Inflammatory macrophage treated with lipopolysaccharide for 1 hour (primary cell): ENCODE measurements around the gene KRTAP2-1.
"Not testable (repeated sequence)": the region's sequence is repeated elsewhere in the genome, so short reads cannot be mapped to it uniquely, and the experiment has no call there.

Experiments used
- DNase-seq, 2 donors: peaks; one replicate each; pipeline ENCODE4 v3.0.0-alpha.2; 2020 to 2022

KRTAP2-1 gene, protein sequence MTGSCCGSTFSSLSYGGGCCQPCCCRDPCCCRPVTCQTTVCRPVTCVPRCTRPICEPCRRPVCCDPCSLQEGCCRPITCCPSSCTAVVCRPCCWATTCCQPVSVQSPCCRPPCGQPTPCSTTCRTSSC

DNA sequence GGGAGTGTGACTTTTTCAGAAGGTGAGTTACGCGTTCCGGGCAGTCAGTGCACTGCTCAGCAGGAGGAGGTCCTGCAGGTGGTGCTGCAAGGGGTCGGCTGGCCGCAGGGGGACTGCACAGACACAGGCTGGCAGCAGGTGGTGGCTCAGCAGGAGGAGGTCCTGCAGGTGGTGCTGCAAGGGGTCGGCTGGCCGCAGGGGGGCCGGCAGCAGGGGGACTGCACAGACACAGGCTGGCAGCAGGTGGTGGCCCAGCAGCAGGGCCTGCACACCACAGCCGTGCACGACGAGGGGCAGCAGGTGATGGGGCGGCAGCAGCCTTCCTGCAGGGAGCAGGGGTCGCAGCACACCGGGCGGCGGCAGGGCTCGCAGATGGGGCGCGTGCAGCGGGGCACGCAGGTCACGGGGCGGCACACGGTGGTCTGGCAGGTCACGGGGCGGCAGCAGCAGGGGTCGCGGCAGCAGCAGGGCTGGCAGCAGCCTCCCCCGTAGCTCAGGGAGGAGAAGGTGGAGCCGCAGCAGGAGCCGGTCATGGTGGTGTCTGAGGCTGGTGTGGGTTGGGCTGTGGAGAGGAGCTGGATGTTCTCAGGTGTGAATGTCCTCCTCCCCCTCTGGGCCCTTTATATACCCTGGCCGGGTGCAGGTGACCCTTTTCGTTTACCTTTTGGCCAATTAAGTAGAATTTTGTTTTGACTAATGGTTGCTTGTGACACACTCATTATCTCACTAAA, at the start of gene KRTAP2-1:
Gene KRTAP2-1, minus strand, starts transcription at position 582 of the 731 bp plus-strand sequence. Its CDS starts 49 bp downstream, at position 533.
- DNase-seq: not testable (repeated sequence)

DNA sequence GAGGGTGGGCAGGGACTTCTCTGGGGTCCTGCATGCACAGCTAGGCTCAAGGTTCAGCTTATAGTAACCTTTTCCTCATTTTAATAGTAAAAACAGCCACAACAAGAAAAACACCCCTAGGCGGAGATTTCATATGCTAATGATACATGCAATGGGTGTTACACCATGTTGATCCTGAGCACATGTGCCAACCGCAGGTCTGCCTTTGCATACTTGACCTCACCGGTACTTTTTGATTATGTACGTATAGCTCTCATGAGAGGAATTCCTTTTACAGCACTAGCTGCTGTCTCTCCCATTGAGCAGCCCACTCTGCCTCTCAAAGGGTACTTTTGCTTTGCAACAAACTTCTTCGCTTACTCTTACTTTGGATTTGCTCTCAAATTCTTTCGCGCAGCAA, 48.9 kb upstream of the KRTAP2-1 start:
- DNase-seq: no peak

DNA sequence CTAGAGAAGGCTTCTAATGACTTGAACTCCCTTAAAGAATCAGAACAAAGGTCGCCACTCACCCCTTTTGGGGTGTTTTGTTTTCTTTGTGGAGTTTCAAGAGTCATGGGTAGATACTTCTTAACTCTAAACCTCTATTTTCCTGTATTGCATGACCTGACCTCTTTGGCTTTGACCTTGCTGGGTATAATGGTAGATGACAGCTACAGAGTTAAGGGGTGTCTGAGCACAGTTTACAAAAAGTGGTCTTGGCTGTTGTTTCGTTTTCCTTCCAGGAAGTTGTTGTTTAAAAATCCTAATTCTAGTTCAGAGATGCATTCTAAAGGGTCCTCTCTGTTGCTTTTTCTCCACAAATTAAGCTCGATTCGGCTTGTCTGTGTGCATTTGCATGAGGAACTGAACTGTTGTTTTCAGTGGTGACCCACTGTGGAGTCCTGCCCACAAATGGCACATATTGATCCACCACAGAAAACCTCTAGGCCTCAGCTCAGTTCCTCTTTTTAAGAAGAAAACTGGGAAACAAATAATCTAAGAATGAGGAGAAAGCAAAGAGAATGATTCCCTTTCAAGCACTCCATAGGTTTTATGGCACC, 41.7 kb upstream of the KRTAP2-1 start:
- not testable (repeated sequence) for DNase-seq

DNA sequence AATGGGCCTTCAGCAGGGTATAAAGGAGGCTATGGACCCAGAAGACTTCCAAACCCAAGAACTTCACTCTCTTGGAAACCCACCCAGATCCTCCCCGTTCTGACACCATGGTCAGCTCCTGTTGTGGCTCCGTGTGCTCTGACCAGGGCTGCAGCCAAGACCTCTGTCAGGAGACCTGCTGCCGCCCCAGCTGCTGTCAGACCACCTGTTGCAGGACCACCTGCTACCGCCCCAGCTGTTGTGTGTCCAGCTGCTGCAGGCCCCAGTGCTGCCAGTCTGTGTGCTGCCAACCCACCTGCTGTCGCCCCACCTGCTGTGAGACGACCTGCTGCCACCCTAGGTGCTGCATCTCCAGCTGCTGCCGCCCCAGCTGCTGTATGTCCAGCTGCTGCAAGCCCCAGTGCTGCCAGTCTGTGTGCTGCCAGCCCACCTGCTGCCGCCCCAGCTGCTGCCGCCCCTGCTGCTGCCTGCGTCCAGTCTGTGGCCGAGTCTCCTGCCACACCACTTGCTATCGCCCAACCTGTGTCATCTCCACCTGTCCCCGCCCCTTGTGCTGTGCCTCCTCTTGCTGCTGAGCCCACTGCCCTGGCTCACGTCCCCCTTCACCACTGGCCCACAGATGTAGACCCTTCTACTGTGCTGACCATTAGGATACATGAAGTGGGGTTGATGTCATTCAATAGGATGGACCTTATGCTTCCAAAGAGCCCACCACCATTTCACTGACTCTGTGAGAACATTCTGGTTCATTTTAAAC, 37.2 kb upstream of the KRTAP2-1 start, which contains the start of gene KRTAP4-7:
Gene KRTAP4-7, plus strand, starts transcription at position 51 of the 757 bp plus-strand sequence. Its CDS starts 57 bp downstream, at position 108.
- not testable (repeated sequence) for DNase-seq

DNA sequence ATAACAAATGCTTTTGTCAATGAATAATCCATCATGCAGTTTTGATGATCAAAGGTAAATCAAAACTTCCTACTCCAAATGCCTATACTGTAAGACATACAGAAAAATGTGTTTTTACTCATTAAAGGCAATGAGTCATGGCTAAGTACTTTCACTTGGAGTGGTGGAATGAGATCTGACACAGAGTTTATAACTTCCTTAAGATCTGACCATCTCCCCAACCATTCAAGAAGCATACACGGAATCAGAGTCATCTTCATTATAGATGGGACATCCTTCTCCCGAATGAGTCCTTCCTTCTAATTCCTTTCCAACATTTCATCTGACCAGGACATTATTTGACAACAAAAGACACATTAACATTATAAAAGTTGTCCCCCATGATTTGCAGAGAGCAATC, 36.3 kb upstream of the KRTAP2-1 start:
- DNase-seq: not testable (repeated sequence)

DNA sequence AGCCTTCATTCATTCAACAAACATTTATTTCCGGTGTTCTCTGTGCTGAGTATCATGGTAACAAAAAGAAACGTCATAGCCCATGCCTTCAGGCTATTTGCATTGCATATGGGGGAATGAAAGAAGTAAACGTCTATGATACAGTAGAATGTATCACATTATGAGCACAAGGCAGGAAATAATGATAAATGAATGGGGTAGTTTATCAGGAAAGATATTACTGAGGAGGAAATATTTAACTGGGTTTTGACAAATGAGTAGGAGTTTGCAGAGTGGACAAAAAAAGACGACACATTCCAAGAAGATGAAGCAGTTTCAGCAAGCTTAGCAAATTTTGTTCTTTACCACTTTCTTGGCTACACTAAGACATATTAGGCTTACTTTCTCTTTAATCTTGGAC, 35.5 kb upstream of the KRTAP2-1 start:
- no peak for DNase-seq

DNA sequence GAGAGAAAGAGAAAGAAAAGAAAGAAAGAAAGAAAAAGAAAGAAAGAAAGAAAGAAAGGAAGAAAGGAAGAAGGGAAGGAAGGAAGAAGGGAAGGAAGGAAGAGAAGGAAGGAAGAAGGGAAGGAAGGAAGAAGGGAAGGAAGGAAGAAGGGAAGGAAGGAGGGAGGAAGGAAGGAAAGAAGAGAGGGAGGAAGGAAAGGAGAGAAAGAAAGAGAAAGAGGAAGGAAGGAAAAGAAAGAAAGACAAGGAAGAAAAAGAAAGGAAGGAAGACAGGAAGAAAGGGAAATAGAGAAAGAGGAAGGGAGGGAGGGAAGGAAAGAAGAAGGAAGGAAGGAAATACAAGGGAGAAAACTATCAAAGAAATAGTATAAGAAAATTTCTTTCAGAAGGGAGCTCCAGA, 29.7 kb upstream of the KRTAP2-1 start:
- DNase-seq: no peak

DNA sequence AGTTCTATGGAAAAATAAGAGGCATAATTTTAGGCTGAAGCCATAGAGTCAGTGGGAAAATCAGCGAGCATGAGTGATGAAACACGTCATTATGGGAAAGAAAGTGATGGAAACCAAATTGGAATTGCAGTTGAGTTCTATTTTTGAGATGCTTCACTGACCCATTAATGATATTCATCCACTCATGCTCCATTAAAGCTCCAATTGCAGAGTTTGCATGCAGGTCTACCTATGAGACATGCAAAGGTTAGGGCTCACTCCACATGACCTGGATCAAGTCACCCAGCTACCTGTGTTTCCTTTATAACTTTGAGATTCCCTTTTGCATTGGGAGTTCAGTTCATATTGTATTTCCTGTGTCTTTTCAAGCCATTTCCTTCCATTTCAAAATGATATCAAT, 26.6 kb upstream of the KRTAP2-1 start:
- no peak for DNase-seq

DNA sequence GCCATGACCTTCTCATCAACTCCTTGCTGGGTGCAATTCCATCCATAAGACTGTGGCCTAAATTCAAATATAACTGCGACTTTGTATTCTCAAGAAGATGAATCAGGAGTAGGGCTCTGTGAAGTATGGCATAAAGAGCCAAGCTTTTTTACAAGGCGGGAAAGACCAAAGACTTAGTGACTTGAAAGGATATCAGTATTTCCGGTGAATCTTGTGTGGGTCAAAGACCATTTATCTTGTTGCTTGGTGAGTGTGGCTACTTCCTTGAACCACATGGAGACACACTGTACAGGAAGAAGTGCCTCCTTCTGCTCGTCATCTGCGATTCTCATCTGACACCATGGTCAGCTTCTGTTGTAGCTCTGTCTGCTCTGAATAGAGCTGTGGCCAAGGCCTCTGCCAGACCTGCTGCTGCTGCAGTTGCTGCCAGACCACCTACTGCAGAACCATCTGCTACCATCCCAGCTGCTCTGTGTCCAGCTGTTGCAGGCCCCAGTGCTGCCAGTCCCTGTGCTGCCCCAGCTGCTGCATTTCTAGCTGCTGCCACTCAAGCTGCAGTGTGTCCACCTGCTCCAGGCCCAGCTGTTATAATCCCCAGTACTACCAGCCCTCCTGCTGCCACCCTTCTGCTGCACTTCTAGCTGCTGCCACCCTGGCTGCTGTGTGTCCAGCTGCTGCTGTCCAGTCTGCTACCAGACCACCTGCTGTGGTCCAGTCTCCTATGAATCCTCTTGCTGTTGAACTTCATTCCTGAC, 24.7 kb upstream of the KRTAP2-1 start:
- DNase-seq: no peak

DNA sequence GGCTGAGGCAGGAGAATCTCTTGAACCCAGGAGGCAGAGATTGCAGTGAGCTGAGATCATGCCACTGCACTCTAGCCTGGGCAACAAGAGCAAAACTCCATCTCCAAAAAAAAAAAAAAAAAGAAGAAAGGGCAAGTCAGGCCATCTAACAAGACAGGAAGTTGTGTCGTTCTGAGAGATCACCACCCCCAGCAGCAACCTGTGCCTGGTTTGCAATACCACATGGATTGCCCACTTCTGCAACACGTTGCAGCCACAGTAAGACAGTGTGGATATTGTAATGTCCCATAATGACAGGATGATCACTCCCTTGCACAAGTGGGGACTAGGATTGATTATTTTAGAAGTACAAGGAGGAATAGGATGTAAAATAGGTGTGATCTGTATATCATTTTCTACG, 21.9 kb upstream of the KRTAP2-1 start:
- DNase-seq: no peak

DNA sequence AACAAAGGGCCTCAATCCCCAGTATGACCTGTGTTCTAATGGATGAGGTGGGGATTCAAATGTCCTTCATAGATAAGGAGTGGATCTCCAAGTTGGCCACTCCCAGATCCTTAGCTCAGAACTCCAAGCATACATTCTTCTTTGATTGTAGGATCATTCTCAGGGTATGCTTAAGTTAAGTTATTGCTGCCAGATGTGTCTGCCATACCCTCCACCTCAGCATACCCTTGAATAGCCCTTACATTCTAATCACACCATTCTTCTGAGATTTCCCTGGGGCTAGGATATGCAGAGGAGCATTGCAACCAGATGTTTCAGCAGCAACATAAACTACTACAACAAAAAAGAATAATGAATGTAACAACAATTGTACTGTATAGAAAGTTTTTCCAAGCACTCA, 20.2 kb upstream of the KRTAP2-1 start:
- no peak for DNase-seq

DNA sequence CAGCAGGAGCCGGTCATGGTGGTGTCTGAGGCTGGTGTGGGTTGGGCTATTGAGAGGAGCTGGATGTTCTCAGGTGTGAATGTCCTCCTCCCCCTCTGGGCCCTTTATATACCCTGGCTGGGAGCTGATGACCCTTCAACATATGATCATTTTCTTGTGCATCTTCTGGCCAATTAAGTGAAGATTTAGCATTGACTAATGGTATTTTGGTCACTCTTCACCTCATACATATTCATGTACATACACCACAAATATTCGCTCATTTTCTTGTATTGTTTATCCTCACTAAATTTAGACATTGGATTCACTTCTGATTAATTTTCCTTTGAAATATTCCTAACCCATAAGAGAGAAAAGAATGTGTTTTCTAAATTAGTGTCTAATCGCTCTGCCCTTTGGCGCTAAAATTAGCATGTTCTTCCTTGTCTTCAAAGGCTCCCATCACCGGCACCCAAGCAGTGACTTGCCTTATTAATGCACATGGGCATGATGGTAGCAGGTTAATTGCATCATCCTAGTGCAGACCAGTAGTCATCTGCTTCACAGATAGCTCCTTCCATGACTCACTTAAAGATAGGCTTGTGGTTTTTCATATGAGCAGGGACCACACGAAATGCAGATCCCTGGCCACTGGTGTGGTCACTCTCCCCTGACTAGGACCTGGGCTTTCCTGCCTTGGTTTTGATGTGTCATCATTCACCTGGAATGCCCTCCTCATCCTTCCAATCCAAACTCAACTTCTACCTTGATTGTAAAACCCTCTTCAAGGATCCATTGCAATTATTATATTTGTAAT, 18.9 kb upstream of the KRTAP2-1 start, which contains the start of gene KRTAP2-4:
Gene KRTAP2-4, minus strand, starts transcription at position 51 of the 796 bp plus-strand sequence. Its CDS starts 34 bp downstream, at position 17.
- peak in 1 of 2 donors; percentile 3 for DNase-seq

DNA sequence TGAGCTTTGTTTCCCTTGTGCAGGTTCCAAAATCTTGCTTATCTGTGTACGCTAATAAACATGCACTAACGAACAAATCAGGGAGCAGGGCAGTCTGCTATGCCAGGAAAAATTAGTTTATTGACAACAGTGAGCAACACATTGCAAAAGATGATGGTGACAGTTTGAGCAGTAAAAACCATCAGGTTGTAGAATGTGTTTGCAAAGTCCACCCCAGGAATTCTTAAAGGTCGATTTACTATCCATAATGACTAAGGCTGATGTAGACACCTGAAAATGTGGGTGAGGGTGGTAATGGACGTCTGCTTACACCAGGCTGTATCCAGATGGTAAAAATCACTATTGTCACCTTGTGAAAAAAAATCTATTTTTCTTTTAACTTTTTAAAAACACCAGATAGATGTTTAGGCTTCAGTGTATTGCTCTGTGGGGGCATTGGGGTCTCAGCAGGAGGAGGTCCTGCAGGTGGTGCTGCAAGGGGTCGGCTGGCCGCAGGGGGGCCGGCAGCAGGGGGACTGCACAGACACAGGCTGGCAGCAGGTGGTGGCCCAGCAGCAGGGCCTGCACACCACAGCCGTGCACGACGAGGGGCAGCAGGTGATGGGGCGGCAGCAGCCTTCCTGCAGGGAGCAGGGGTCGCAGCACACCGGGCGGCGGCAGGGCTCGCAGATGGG, 18.0 kb upstream of the KRTAP2-1 start:
- not testable (repeated sequence) for DNase-seq

DNA sequence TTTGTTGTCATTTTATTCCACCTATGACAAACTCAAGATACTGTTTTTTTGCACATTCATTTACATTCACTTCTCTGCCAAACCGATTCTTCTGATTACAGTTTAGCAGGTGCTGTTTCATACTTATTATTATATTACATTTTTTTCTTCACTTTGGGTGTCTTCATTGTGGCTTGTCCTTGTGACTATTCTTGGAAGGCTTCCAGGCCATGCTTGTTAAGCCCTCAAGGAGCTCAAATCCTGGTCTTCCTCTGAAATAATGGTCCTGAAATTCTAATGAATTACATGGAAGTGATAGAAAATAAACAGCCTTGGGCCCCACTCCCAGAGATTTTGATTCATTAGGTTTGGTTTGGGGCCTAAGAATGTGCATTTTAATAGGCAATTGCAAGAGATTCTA, 17.2 kb upstream of the KRTAP2-1 start:
- DNase-seq: no peak

DNA sequence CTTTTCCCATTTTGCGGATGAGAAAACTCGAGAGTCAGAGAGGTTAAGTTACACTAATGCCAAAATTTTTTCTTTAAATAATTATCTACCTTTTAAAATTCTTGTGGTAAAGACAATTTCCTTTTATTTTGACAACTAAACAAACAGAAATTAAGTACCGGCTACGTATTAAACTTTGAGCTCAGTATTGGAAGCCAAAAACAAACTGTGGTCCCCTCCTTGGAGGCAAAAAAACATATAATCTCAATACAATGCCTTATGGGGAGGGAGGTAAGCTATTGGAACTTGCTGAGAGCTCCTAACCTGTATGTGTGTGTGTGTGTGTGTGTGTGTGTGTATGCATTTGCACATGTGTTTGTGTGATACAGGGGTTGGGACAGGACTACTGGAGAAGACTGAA, 16.3 kb upstream of the KRTAP2-1 start:
- no peak for DNase-seq

DNA sequence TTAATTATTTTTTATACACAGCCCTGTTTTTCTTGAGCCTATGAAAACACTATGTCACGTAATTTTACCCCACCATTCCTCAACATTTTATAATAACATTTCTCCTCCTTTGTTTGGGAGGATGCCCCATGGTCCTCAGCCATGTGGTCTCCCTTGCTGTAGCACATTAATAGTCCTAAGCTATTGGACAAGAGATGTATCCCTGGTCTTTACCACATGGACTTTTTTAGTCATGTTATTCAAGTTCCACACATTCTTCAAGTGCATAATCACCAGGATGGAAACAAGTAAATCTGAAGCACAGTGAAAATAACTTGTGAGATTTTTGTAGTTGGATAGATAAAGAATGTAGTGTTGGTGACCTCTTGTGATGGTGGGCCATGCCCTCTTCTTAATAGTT, 14.8 kb upstream of the KRTAP2-1 start:
- no peak for DNase-seq

DNA sequence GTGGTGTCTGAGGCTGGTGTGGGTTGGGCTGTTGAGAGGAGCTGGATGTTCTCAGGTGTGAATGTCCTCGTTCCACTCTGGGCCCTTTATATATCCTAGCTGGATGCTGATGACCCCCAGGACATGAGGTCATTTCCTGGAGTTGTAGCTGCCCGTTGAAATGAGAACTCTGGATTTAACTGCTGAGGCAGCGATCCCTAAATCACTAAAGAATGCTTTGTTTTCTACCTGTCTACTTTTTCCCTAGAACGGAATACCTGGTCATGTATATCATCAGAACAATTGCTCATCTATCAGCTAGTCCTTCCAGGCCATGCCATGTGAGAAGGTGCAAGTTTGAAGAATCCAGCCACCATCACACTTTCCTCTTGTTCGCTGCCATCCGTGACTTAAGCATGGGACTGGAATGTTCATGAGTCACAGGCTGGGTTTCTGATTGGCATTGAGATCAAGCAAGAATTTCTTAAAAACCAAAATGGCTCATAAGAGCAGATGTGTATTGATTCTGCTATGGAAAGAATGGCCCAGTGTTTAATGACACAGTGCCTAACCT, 13.0 kb upstream of the KRTAP2-1 start, which contains the start of gene KRTAP2-3:
Gene KRTAP2-3, minus strand, starts transcription at position 63 of the 553 bp plus-strand sequence. CDS start 64 bp downstream, outside the sequence.
- DNase-seq: no peak

DNA sequence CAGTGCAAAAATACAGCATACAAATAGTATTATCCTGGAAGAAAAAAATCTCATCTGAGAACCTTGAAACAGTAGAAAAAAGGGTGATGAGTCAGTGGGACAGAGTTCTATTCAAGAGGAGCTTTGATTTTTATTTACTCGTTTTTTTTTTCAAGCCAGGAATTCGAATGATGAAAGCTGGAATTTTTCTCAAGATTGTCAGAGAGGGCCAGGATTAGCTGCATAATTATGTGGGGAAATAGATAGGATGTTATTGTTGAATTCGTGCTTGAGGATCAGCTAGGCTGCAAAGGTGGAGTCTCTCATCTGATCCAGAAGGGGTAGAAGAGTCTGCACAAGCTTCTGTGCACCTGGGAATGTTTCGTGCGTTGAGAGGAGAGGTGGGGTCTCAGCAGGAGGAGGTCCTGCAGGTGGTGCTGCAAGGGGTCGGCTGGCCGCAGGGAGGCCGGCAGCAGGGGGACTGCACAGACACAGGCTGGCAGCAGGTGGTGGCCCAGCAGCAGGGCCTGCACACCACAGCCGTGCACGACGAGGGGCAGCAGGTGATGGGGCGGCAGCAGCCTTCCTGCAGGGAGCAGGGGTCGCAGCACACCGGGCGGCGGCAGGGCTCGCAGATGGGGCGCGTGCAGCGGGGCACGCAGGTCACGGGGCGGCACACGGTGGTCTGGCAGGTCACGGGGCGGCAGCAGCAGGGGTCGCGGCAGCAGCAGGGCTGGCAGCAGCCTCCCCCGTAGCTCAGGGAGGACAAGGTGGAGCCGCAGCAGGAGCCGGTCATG, 12.3 kb upstream of the KRTAP2-1 start:
- not testable (repeated sequence) for DNase-seq

DNA sequence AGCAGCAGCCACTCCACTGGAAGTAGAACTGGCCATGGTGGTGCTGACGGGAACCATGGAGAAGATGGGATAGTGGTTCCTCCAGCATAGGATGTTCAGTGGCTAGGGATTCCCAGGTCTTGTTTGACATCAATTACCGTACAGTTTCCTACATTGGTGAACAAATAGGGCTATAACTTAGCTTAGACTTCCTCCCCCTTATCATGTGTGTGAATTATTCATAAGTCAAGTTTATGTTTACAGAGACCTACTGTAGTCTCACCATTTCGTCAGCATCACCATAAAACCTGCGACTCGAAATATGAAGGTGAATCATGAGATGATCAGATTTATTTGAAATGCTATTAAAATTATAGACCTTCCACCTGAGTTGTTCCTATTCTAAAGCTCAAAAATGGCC, 11.6 kb upstream of the KRTAP2-1 start:
- DNase-seq: no peak

DNA sequence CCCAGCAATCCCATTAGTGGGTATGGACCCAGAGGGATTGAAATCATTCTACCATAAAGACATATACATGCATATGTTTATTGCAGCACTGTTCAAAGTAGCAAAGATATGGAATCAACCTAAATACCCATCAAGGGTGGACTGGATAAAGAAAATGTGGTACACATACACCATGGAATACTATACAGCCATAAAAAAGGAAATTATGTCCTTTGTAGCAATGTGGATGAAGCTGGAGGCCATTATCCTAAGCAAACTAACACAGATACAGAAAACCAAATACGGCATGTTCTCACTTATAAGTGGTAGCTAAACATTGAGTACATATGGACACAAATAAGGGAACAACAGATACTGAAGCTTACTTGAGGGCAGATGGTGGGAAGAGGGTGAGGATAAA, 10.4 kb upstream of the KRTAP2-1 start:
- DNase-seq: no peak
